Upper lobe of left lung (tissue), 6 donors: ENCODE measurements around the gene FGD2. TPM values are rescaled to one million over a fixed set of nuclear protein-coding genes. Genes with fewer than 3 reads are reported as not detected.
"Not testable (repeated sequence)": the region's sequence is repeated elsewhere in the genome, so short reads cannot be mapped to it uniquely, and the experiment has no call there.

Source experiments
- ATAC-seq, 2 donors: fragments of 200-7000 bp; cut with Tn5 transposase; one replicate each; pipeline ENCODE4 v1.9.1; 2022; ENCODE audit warnings: mild to moderate bottlenecking in 2 of 2, moderate library complexity in 2 of 2; ENCODE audit not compliant: low FRiP score in 2 of 2
- DNase-seq, 2 donors: peaks; one replicate each; pipeline ENCODE4 v3.0.0-alpha.2; 2019 to 2020
- H3K27ac ChIP-seq, 4 donors: fragments of 200-600 bp; sonication (generic); one replicate each; pipeline ENCODE4 v1.5.1; 2016 to 2019
- H3K27me3 ChIP-seq, 4 donors: fragments of 200-600 bp; sonication (generic); one replicate each; pipeline ENCODE4 v1.5.1; 2017 to 2019
- H3K36me3 ChIP-seq, 4 donors: fragments of 200-600 bp; sonication (generic); one replicate each; pipeline ENCODE4 v1.5.1; 2016 to 2019
- H3K4me1 ChIP-seq, 4 donors: fragments of 200-600 bp; sonication (generic); one replicate each; pipeline ENCODE4 v1.5.1; 2018 to 2019
- H3K4me3 ChIP-seq, 4 donors: fragments of 200-600 bp; sonication (generic); one replicate each; pipeline ENCODE4 v1.5.1; 2017 to 2019; ENCODE audit warnings: mild to moderate bottlenecking in 2 of 4, moderate library complexity in 1 of 4
- H3K9me3 ChIP-seq, 4 donors: fragments of 200-600 bp; sonication (generic); one replicate each; pipeline ENCODE4 v1.5.1; 2018 to 2019
- CTCF ChIP-seq, 6 experiments: fragments of 450-650 bp in 4 of 6; fragments of 200-600 bp in 2 of 6; sonication (generic) in 2 of 6; IDR thresholded peaks; one replicate each; pipeline ENCODE4 v1.5.1; 2016 to 2019; ENCODE audit warnings: antibody characterized with exemption in 6 of 6
- EP300 ChIP-seq, 4 donors: sonication (generic); formaldehyde crosslinking; IDR thresholded peaks; one replicate each; pipeline ENCODE4 v1.5.1; 2017; ENCODE audit warnings: antibody characterized with exemption in 4 of 4, control low read depth in 2 of 4
- POLR2A ChIP-seq, 4 donors: fragments of 450-650 bp; IDR thresholded peaks; one replicate each; pipeline ENCODE4 v1.5.1; 2016 to 2017; ENCODE audit warnings: antibody characterized with exemption in 4 of 4, mild to moderate bottlenecking in 2 of 4
- POLR2AphosphoS5 ChIP-seq, 2 donors: sonication (generic); formaldehyde crosslinking; IDR thresholded peaks; one replicate each; pipeline ENCODE4 v1.5.1; 2017; ENCODE audit warnings: antibody characterized with exemption in 2 of 2
- WGBS, 2 donors: methylation state at CpG; one replicate each; pipeline ENCODE4 v1.1.5; 2017 to 2018; 5-methylcytosine and 5-hydroxymethylcytosine counted together
- total RNA-seq, 6 donors: library from RNA; depleted of rRNA in 4 of 6; stranded (reverse); fragments of >200 nt in 4 of 6; gene quantifications; one replicate each; pipeline versions ENCODE4 v1.1.0 to v1.2.1, GENCODE V29; 2016 to 2021
- donor health status: DM: no; HTN: no; CAD: no; lungs with moderate emphysema.
- donor health status: DM: no; HTN: yes; CAD: no; lungs with severe emphysema.

Gene FGD2
- total RNA-seq, 6 donors from 2014 or later = 50.8 to 204 (median 92.3) TPM

GRCh38 chr6:37038292-37039198 is 33.1 kb downstream of the FGD2 start:
- WGBS, 2 donors = 78 to 79% methylated on average over 13 of the region's 13 CpGs
- Histone ChIP-seq H3K36me3 (no peaks in the 10 kb centered on the region), H3K27ac (no peak overlapping the region), H3K4me3 (no peak overlapping the region), H3K9me3 (no peaks in the 10 kb centered on the region), H3K4me1 (peaks cover 0 to 7% (median 0%) of the 10 kb centered on the region in 4 donors), H3K27me3 (no peaks in the 10 kb centered on the region)
- TF ChIP-seq POLR2AphosphoS5 (IDR thresholded peaks at IDR 0.05) = no peak
- no peak for DNase-seq
- ATAC-seq = peak in 1 of 2 donors; percentile 79

- H3K4me3 ChIP-seq = no peak overlapping the region
- TF ChIP-seq POLR2AphosphoS5 (IDR thresholded peaks at IDR 0.05) (no peak), POLR2A (IDR thresholded peaks at IDR 0.05) (no peak), CTCF (IDR thresholded peaks at IDR 0.05) (no peak)
- WGBS, 2 donors = 65 to 73% methylated on average over 4 of the region's 4 CpGs
- H3K4me1 ChIP-seq = peaks cover 0 to 7% (median 0%) of the 10 kb centered on the region in 4 donors
- H3K27me3 ChIP-seq = no peaks in the 10 kb centered on the region
- no peaks in the 10 kb centered on the region for H3K36me3 ChIP-seq
- ATAC-seq (no peak), DNase-seq (no peak)
- H3K27ac ChIP-seq = no peak overlapping the region
- H3K9me3 ChIP-seq = no peaks in the 10 kb centered on the region
Measured at GRCh38 chr6:37039958-37040357, 34.5 kb downstream of the FGD2 start.

GRCh38 chr6:37041521-37041920 is 36.1 kb downstream of the FGD2 start:
- Histone ChIP-seq H3K4me1 (peaks cover 0 to 7% (median 0%) of the 10 kb centered on the region in 4 donors), H3K27ac (no peak overlapping the region), H3K36me3 (no peaks in the 10 kb centered on the region), H3K27me3 (no peaks in the 10 kb centered on the region), H3K9me3 (no peaks in the 10 kb centered on the region), H3K4me3 (no peak overlapping the region)
- TF ChIP-seq POLR2A (IDR thresholded peaks at IDR 0.05) (no peak), POLR2AphosphoS5 (IDR thresholded peaks at IDR 0.05) (no peak), EP300 (IDR thresholded peaks at IDR 0.05) (no peak), CTCF (IDR thresholded peaks at IDR 0.05) (no peak)
- ATAC-seq = no peak
- 90 to 91% methylated on average over 6 of the region's 6 CpGs for WGBS, 2 donors
- DNase-seq = no peak

GRCh38 chr6:37042150-37042549 is 36.7 kb downstream of the FGD2 start:
- WGBS, 2 donors = 44 to 57% methylated on average over 3 of the region's 3 CpGs
- no peak for ATAC-seq
- Histone ChIP-seq H3K4me1 (peaks cover 0 to 7% (median 0%) of the 10 kb centered on the region in 4 donors), H3K27me3 (no peaks in the 10 kb centered on the region), H3K9me3 (no peaks in the 10 kb centered on the region), H3K27ac (no peak overlapping the region), H3K4me3 (no peak overlapping the region), H3K36me3 (no peaks in the 10 kb centered on the region)
- no peak for DNase-seq
- no peak for TF ChIP-seq POLR2AphosphoS5 (IDR thresholded peaks at IDR 0.05)
- TF ChIP-seq POLR2A (IDR thresholded peaks at IDR 0.05) = no peak
- no peak for TF ChIP-seq EP300 (IDR thresholded peaks at IDR 0.05)
- TF ChIP-seq CTCF (IDR thresholded peaks at IDR 0.05) = no peak

- WGBS, 2 donors = 91 to 94% methylated on average over 3 of the region's 3 CpGs
- H3K4me3 ChIP-seq, H3K27ac ChIP-seq, DNase-seq, H3K4me1 ChIP-seq, H3K27me3 ChIP-seq, ATAC-seq, H3K9me3 ChIP-seq, H3K36me3 ChIP-seq: not testable (repeated sequence)
Measured at GRCh38 chr6:37043091-37043490, 37.6 kb downstream of the FGD2 start.

- no peak for ATAC-seq
- H3K4me1 ChIP-seq = peaks cover 29 to 35% (median 33%) of the 10 kb centered on the region in 4 donors
Measured at GRCh38 chr6:37047346-37047688, 41.9 kb downstream of the FGD2 start.

More at GRCh38 chr6:37047346-37047688, 41.9 kb downstream of the FGD2 start:
- Histone ChIP-seq H3K27ac (no peak overlapping the region), H3K36me3 (no peaks in the 10 kb centered on the region), H3K27me3 (no peaks in the 10 kb centered on the region), H3K9me3 (no peaks in the 10 kb centered on the region), H3K4me3 (no peak overlapping the region)
- no peak for DNase-seq
- TF ChIP-seq POLR2A (IDR thresholded peaks at IDR 0.05) (no peak), CTCF (IDR thresholded peaks at IDR 0.05) (no peak), POLR2AphosphoS5 (IDR thresholded peaks at IDR 0.05) (no peak), EP300 (IDR thresholded peaks at IDR 0.05) (no peak)
- 76 to 86% methylated on average over 4 of the region's 5 CpGs for WGBS, 2 donors
